ENCODE data around the gene SLC7A4.
"Not testable (repeated sequence)": the region's sequence is repeated elsewhere in the genome, so short reads cannot be mapped to it uniquely, and the experiment has no call there.

The SLC7A4 gene

GRCh38 chr22:21018314-21018713 lies 14.0 kb downstream of the SLC7A4 start:
- DNase-seq = no peak

- DNase-seq = no peak
These were observed 15.5 kb downstream of the SLC7A4 start for GRCh38 chr22:21016644-21017420.

DNA sequence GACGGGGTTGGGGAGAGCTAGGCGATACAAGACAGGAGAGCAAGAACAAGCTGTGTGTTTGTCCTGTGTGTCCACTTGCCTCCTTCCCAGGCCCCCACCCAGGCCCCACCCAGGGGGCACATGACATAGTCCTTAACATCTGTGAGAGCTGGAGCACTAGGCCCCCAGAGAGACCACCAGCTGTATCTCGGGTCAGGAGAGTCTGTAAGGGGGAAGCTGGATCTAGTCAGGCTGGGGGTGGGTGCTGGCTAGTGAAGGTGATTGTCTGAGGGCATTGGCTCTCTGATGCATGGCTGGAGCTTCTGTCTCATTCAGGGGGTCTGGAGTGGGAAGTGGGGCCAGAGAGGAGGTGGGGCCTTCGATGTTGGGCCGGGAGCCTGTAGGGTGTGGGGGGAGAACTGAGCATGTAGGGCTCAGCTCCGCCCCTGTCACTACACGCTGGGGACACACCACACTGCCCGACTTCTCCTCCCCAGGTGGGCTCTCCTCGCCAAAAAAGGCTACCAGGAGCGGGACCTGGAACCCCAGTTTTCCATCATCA lies 16.8 kb downstream of the SLC7A4 start:
- no peak for DNase-seq

- no peak for DNase-seq
These were observed 17.5 kb downstream of the SLC7A4 start, which contains the start of gene P2RX6 for GRCh38 chr22:21014726-21015465. TSS of gene P2RX6 (plus strand) at chr22:21015165. CDS start at chr22:21015175, 10 bp downstream.

- DNase-seq = peak; percentile 30 to 38
These were observed 18.1 kb downstream of the SLC7A4 start for GRCh38 chr22:21014202-21014725.

- no peak for DNase-seq
These were observed 18.6 kb downstream of the SLC7A4 start for GRCh38 chr22:21013657-21014201.

DNA sequence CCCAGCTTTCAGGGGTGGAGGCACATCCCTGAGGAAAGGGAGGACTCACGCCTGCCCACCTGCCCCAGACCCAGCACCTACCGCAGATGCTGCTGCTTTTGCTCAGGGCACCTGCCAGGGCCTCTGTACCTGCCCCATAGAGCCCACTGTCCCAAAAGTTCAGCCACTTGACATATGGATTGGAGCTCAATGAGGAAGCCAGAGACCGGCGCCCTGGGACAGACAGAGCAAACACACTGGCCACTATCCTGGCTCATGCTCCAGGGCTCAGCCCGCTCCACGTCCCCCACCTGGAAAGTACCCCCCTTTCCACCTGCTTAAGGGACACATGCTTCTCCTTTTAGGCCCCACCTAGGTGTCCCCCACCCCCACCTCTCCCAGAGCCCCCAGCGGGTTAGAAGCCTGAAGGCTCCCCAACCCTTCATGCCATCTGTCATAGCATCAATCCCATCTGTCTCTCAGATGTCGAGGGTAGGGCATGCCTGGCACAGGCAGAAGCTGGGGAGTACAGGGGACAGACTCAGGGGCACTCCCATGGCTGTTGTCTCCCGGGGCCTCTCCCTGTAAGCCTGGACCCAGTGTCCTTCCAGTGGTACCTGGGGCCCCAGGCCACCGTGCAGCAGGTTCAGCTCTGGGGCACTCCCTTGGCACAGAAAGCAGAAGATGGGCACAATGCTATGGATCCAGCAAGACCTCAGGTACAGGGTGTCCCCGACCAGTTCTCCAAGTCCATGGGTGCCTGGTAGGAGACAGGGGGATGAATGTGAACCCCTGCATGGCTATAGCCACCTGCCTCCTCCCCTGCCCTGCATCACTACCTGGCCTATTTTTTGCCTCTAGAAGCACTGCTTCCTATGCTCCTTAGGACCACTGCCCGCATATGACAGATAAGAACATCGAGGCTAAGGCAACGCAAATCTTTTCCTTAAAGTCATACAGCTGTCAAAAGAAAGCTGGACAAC lies 19.6 kb downstream of the SLC7A4 start:
- no peak for DNase-seq

DNA sequence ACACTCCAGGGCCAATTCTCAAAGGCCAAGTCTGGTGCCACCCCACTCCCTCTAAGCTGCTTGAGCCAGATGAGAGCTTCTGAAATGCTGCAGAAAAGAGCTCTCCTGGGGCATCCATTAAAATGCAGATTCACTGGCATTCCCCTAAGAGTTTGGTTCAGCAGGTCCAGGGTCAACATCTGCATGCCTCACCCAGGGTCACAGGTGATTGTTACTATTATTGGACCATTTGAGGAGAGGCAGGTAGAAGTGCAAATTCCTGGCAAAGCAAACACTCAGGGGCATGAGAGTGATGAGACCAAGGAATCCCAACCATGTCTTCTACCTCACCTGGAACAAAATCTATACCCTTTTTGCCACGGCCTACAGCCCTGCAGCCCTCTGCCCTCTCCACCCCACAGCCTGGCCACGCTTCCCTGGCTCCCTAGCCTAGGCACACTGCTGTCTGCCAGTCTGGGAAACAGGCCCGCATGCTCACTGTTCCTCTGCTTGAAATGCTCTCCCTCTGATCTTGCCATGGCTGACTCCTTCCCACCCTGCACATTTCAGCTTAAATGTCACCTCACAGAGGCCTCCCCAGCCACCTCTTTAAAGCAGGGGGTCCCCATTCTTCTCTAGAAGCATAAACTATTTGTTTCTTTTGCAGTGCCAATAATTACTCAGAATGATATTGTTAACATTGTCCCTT lies 21.8 kb downstream of the SLC7A4 start:
- no peak for DNase-seq

DNA sequence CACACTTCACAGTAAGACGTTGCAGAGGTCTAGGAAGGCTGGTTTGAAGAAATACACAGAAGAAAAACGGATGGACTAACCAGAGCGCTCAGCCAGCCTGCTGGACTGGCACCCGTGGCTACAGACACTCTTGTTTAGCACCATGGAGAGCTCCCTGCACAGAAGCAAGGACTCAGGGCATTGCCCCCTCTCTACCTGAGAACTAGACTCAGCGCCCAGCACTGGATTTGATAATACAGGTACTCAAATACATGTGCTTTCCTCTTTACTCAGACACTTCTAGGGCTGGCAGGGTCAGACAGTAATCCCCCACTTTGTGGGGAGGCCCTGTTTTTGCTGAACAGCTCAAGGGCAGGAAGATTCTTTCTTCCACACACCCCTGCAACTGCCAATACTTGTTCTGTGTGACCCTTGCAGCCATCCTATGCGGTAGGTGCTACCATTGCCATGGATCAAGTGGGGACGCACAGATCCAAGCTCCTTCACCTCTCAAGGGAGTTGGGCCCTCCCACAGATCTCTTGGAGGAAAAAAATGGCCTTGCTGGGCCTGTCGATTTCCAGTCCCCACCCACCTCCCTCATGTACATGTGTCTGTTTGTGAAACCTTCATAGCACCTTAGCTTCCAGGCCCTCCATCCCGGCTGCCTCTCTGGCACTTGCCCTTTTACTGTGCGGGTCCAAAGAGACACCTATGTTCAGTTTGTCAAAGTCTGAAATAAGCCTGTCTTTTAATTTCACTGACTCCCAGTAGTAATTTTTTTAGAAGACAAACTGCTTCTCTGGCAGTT lies 22.5 kb downstream of the SLC7A4 start:
- DNase-seq = no peak

- not testable (repeated sequence) for DNase-seq
These were observed 23.2 kb downstream of the SLC7A4 start for GRCh38 chr22:21009208-21009607.

- no peak for DNase-seq
These were observed 28.6 kb downstream of the SLC7A4 start for GRCh38 chr22:21003782-21004181.

GRCh38 chr22:21001601-21002325 lies 30.6 kb downstream of the SLC7A4 start, which contains the start of gene THAP7:
TSS of gene THAP7 (minus strand) at chr22:21002118. CDS start at chr22:21001911, 207 bp downstream.
- peak; percentile 97 to 99 for DNase-seq

DNA sequence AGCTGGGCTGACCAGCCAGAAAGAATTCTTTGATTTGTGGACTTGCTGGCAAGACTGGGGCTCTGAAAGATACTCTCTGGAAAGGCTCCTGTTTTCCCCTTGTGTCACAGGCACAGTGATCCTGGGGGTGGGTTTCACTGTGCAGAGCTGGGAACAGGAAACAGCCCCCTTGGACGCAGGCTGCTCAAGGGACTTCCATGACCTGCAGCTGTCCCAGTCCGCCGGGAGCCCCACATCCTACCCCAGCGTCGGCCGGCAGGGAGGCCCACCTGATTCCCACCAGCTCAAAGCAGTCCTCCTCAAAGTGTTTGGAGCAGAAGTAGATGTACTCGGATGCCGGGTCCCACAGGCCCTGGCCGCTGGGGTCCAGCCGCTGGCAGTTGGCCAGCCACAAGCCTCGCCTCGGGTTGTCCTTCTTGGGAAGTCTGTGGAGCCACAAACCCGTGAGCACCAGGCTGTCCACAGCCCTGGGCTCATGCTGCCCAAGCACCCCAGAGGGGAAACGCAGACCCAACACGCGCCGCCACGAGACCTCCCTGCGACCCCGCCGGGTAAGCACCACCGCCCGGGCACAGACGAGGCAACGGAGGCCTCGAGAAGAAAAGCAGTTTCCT lies 31.3 kb downstream of the SLC7A4 start:
- no peak for DNase-seq

DNA sequence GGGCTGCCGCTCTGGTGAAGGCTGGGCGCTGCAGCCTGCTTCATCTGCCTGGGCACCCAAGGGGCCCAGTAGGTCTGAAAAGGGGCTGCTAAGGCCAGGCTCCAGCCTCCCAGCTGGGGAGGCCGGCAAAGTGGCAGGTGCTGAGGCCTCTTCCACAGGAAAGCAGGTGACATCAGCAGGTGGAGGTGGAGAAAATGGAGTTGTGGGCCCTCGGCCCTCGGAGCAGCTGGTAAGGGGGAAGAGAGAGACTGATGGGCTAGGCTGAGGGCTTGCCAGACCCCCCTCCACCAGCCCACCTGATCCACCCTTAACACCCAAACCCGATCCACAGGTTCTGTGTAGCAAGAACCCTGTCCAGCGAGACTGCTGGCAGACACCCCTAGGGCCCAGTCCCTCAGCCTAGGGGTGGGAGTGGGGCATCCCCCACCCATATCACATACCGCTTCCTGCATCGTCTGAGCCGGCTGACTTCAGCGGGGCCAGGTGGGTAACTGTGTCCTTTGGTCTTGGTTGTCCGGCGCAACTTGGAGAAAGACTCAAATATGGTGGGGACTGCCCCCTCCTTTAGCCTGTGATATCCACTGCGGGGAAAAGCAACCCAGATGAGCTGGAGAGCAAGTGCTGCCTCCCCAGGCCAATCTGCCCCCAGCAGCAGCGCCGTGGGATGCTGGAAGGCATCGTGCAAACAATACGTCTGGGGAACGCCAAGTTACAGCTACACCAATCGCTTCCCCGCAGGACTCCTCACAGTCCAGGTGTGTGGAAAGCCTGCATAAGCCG lies 32.0 kb downstream of the SLC7A4 start:
- DNase-seq = no peak

GRCh38 chr22:20999350-21000206 lies 32.8 kb downstream of the SLC7A4 start:
- no peak for DNase-seq

- no peak for DNase-seq
These were observed 33.7 kb downstream of the SLC7A4 start for GRCh38 chr22:20998411-20999336.

All from bone marrow (tissue), 2 donors.